Thyroid gland (tissue), 4 donors: ENCODE results near the gene TMED7. TPM values are rescaled to one million over a fixed set of nuclear protein-coding genes. Genes with fewer than 3 reads are reported as not detected.

Experiments
- total RNA-seq, 4 donors: library from RNA; depleted of rRNA; stranded (reverse); fragments of >200 nt; gene quantifications; one replicate each; pipeline ENCODE4 v1.2.3, GENCODE V29; 2016

The TMED7 gene
- total RNA-seq, 4 donors from 2014 or later, result 137 to 198 (median 168) TPM

Other genes starting within 250 kb of the TMED7 start
- gene FEM1C, start 81.3 kb downstream of the TMED7 start, total RNA-seq, result 10 to 100 TPM; 10.5 to 19.2 (median 14.2) TPM
- 1 to 10 TPM; 1.1 to 2.0 (median 1.5) TPM for gene TICAM2, start 23.6 kb downstream of the TMED7 start, total RNA-seq
- 10 to 100 TPM in 3 of 4 donors, 1 to 10 TPM in 1; 4.0 to 40.4 (median 24.0) TPM for gene CDO1, start 190.6 kb upstream of the TMED7 start, total RNA-seq
- 10 to 100 TPM; 42.0 to 98.7 (median 68.1) TPM for gene ATG12, start 215.5 kb upstream of the TMED7 start, total RNA-seq
- 100 to 1,000 TPM in 3 of 4 donors, 10 to 100 TPM in 1; 59.2 to 207 (median 149) TPM for gene AP3S1, start 215.9 kb upstream of the TMED7 start, total RNA-seq